Measurements from ENCODE around the gene DDX41. TPM values are rescaled to one million over a fixed set of nuclear protein-coding genes. Genes with fewer than 3 reads are reported as not detected.

The DDX41 gene
- total RNA-seq, 4 donors from 2014 or later = 119 to 170 (median 145) TPM

DNA sequence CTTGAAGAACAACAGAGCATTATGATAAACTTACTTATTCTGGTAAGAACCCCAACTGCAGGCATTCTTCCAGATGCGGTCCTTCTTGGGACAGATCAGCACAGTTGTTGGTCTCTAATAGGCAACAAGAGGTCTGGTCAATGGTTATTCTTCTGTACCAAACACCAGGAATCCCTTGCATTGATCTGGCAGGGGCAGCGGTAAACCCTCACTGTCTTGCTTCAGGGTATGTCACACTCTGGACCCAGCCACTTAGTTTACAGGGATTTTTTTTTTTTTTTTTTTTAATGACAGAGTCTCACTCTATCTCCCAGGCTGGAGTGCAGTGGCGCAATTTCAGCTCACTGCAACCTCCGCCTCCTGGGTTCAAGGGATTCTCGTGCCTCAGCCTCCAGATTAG lies 38.9 kb upstream of the DDX41 start:
- Histone ChIP-seq H3K4me1 (peaks cover 11 to 13% of the 10 kb centered on the region in 2 donors), H3K9me3 (no peaks in the 10 kb centered on the region), H3K36me3 (no peaks in the 10 kb centered on the region), H3K27ac (no peak overlapping the region), H3K4me3 (replicated peaks in 1 of 3) (no peak overlapping the region), H3K27me3 (no peaks in the 10 kb centered on the region)
- WGBS, 2 donors = 93% methylated on average over 5 of the region's 5 CpGs
- DNase-seq = no peak
- intact Hi-C loops (cut with DNase I) = no loop called here
- TF ChIP-seq POLR2A (IDR thresholded peaks at IDR 0.05) = no peak
- TF ChIP-seq, protein P1, sequence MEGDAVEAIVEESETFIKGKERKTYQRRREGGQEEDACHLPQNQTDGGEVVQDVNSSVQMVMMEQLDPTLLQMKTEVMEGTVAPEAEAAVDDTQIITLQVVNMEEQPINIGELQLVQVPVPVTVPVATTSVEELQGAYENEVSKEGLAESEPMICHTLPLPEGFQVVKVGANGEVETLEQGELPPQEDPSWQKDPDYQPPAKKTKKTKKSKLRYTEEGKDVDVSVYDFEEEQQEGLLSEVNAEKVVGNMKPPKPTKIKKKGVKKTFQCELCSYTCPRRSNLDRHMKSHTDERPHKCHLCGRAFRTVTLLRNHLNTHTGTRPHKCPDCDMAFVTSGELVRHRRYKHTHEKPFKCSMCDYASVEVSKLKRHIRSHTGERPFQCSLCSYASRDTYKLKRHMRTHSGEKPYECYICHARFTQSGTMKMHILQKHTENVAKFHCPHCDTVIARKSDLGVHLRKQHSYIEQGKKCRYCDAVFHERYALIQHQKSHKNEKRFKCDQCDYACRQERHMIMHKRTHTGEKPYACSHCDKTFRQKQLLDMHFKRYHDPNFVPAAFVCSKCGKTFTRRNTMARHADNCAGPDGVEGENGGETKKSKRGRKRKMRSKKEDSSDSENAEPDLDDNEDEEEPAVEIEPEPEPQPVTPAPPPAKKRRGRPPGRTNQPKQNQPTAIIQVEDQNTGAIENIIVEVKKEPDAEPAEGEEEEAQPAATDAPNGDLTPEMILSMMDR (IDR thresholded peaks at IDR 0.05) = no peak

DNA sequence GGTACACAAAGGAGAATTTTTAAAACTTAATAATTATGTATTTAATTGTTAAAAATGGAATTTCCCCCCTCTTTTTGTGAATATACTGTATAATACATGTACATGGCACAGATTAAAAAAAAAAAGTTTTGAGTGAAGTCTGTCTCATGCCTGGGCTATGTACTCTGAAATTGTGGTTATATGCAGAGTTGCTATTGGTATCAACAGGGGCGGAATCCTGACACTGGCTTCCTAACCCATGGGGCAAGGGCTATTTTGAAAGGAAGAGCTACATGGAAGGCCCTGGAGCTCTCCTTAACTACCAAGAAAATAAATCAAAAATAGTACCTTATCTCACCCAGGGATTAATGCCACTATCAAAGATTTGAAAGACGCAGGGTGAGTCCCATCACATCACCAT lies 38.5 kb upstream of the DDX41 start:
- no peak overlapping the region for H3K4me3 ChIP-seq (replicated peaks in 1 of 3)
- H3K27ac ChIP-seq = no peak overlapping the region
- H3K27me3 ChIP-seq = no peaks in the 10 kb centered on the region

GRCh38 chr5:177554474-177555111 lies 37.8 kb upstream of the DDX41 start, which contains the start of gene FAM193B:
TSS of gene FAM193B (minus strand) at chr5:177554563. CDS start at chr5:177554458, 105 bp downstream.
- Histone ChIP-seq H3K36me3 (no peaks in the 10 kb centered on the region), H3K4me1 (peaks cover 11 to 13% of the 10 kb centered on the region in 2 donors), H3K4me3 (replicated peaks in 1 of 3) (peak within 1 kb of the TSS; percentile 35 to 92 (median 61)), H3K9me3 (no peaks in the 10 kb centered on the region), H3K27me3 (no peaks in the 10 kb centered on the region), H3K27ac (peak within 1 kb of the TSS in 2 of 3 donors; percentile 57 to 75)
- peak in 1 of 2 donors; percentile 52 for TF ChIP-seq POLR2A (IDR thresholded peaks at IDR 0.05)
- TF ChIP-seq, protein P1 (IDR thresholded peaks at IDR 0.05) = peak in 1 of 6 experiments; percentile 16
- intact Hi-C loops (cut with DNase I) = no loop called here
- 23% methylated on average over 19 to 22 of the region's 49 CpGs for WGBS, 2 donors
- peak; percentile 92 to 94 for DNase-seq

More for the DNA sequence above, 38.5 kb upstream of the DDX41 start:
- H3K4me1 ChIP-seq = peaks cover 11 to 13% of the 10 kb centered on the region in 2 donors
- no peaks in the 10 kb centered on the region for H3K36me3 ChIP-seq
- H3K9me3 ChIP-seq = no peaks in the 10 kb centered on the region
- WGBS, 2 donors = 93 to 95% methylated on average over 2 of the region's 2 CpGs
- intact Hi-C loops (cut with DNase I) = no loop called here
- no peak for TF ChIP-seq POLR2A (IDR thresholded peaks at IDR 0.05)
- TF ChIP-seq, protein P1 (IDR thresholded peaks at IDR 0.05) = no peak
- no peak for DNase-seq

- H3K4me1 ChIP-seq = peaks cover 11 to 13% of the 10 kb centered on the region in 2 donors
- no peaks in the 10 kb centered on the region for H3K36me3 ChIP-seq
- WGBS, 2 donors = 7% methylated on average over 3 of the region's 72 CpGs; no CpG with 5 or more reads in 1 of the 2 donors
- H3K4me3 ChIP-seq (replicated peaks in 1 of 3) = peak overlapping the region; percentile 35 to 92 (median 61)
- no peaks in the 10 kb centered on the region for H3K27me3 ChIP-seq
- intact Hi-C loops (cut with DNase I) = no loop called here
- H3K27ac ChIP-seq = peak overlapping the region in 2 of 3 donors; percentile 57 to 75
- no peaks in the 10 kb centered on the region for H3K9me3 ChIP-seq
- no peak for TF ChIP-seq POLR2A (IDR thresholded peaks at IDR 0.05)
- TF ChIP-seq, protein P1 (IDR thresholded peaks at IDR 0.05) = no peak
- DNase-seq = peak; percentile 30 to 38
Observed at GRCh38 chr5:177553671-177554429, 37.1 kb upstream of the DDX41 start.
